CD4-positive, alpha-beta T cell treated with Interleukin-10 for 1 hour (primary cell): Measurements from ENCODE around the gene ARHGAP28.
"Not testable (repeated sequence)": the region's sequence is repeated elsewhere in the genome, so short reads cannot be mapped to it uniquely, and the experiment has no call there.

Experiments
- DNase-seq: peaks from one replicate; pipeline ENCODE4 v3.0.0-alpha.2; 2020

The ARHGAP28 gene

DNA sequence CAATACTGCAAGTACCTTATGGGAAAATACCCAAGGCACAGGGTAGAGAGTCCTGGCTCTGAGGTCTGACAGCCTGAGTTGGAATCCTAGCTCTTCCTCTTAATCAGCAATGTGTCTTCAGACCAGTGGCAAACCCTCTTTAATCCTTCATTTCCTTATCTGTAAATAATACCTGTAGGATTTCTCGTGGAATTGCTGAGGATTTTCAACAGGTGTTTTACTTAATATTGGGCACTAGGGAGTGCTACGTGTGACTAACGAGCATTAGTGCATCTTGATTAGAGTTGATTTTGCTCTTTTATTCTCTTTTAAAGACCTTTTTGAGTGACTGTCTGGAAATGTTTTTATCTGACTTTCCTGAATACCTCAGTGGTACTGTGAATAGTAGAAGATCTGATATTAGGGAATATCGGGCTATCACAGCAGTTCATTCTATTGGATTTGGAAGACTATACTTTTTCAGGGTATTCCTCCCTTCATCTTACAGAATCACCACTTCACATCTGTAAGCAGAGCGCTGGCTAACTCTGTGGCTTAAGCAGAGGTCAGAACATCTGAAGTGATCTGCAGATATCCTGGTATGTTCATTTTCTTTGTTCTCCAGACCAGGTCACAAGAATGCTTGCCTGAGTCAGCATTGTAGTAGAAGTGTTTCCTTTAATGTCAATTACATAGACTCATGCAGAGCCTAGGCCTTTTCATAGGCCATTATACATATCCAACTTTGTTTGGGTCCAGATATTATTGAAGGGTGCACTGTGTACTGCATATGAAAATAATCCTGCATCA is 49.1 kb downstream of the ARHGAP28 start:
- no peak for DNase-seq

DNA sequence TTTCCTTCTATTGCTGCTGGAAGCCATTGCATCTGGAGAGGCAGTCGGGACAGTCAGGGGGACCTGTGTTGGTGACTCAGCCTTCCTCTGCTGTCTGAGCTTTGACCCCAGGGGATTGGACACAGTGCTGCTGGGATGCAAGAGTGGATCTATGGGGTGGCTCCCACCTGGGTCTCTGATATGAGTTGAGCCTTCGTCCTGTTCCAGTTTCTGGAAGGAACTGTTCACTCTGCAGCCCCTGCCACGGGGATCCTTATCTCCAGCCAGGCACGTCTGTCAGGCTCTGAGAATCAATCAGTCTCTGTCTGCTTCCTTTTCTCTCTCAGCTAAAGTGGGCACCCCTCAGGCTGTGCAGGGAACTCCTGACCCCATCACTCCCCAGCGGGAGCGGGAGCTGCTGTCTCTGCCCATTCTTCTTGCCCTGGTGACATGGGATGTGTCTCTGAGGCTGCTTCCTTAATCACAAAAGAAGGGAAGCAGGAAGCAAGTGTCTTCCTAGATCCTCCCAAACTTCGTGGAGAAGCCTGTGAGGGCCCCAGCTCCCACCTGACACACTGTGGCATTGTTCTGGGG is 51.7 kb downstream of the ARHGAP28 start:
- no peak for DNase-seq

DNA sequence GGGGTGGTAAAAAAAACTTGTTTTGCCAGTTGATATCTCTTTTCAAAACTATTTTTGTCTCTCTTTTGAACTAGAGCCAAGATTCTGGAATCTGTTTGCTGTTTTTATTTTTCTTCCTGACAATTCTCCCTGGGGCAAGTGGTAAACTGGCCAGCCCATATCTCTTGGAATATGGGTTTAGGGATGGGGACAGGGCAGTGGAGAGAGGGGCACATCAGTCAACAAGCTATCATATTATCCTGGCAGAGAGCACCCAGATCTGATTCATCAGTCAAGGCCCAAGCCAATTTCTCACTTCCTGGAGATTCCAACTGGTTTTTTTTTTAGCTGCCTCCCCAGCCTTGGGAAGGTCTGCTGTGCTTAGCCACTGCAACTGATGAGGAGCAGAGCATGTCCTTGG is 52.3 kb downstream of the ARHGAP28 start:
- no peak for DNase-seq

DNA sequence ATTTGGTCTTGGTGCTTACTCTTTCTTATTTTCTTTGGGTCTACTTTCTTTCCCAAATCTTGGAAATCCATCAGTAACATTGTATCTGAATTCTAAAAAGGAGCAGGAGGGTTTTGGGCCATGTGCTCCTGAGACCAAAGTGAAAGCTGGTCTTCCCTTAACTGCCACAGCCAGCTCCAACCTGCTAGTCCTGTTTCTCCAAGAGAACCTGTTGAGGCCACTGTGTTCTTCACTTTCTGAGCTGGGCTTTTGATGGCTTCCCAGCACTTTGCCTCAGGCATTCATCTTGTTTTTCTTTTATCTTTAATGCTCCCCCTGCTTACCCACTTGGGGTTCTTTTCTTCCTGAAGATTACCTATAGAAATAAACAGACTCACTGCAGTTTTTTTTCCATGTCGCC is 53.3 kb downstream of the ARHGAP28 start:
- DNase-seq = no peak

DNA sequence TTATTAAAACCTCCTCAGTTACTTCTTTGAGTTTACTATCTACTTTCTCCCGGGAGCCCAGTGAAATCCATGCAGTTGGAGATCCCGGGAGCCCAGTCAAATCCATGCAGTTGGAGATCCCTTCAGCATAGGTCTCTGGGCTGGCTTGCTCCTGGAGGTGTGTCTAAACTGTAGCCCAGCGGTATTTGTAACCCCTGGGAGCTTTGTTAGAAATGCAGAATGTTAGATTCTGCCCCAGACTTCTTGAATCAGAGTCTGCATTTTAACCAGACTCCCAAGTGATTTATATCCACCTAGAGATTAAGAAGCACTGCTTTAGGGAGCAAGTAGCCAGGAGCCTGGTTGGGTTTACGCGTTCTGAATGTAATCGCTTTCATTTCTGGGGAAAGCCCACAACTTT is 54.5 kb downstream of the ARHGAP28 start:
- DNase-seq = no peak

DNA sequence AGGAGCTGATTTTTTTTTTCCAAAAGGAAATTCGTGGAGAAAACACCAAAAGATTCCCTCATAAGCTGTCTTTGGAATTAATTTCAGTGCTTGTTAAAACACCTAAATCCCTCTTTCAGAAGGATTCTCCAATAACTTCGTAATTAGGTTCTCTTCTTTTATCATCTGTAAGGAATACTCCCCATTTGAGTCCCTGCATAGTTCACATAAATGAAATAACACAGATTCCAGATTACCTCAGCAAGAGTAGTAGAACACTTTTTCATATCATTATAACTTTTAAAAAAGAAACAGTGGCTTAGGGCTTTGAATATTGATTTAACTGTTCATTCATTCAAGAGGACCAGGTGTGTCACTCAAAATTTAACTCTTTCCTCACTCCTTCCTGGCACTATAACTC is 55.5 kb downstream of the ARHGAP28 start:
- DNase-seq = no peak

DNA sequence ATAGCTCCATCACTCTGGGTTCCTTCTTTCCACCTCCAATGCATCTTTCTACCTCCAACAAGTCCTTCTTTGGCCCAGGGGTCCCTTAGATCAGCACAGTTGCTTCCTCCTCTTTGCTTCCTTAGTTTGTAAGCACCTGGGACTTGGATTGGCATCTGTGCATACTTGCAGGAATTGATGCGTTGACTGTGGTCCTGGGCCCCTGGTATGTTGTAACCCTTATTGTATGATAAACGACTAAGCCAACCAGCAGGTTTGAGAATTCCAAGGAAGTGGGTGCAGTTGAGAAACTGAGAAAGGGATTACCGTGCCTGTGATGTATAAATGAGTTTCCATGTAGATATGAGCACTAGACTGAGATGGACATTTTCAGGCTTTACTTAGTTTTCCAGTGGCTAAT is 55.9 kb downstream of the ARHGAP28 start:
- DNase-seq = no peak

DNA sequence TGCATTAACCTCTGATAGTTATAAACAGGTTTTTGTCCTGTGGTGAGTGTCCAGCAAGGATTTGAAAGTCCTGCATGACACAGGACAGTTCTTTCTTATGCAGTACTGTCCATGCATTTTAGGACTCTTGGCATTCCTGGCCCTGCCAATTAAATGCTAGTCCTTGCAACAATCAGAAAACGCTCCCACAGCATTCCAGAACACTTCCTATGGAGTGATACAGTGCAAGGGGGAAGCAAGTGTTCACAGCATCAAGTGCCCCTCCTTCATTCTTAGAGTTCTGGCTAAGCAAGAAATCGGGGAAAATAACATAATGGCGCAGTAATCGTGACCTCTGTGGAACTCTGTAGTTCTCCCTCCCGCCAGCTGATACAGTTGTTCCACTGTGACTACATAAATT is 62.9 kb downstream of the ARHGAP28 start:
- DNase-seq = no peak

DNA sequence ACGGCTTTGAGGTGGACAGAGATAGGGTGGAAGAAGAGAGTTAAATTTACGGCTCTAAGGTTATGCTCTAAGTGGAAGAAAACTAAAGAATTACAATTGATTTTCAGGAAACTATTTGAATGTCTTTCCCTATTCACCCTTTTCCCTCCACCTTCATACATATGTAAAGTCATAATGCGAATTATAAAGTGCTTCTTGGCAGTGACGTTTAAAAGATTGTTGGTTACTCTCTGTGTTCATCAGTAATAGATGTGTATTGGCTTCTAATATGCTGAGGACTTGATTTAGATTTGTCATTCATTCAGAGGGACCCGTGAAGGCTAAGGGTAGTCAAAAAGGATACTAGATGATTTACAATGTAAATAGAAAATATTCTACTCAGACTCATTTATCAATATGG is 63.9 kb downstream of the ARHGAP28 start:
- DNase-seq = no peak

DNA sequence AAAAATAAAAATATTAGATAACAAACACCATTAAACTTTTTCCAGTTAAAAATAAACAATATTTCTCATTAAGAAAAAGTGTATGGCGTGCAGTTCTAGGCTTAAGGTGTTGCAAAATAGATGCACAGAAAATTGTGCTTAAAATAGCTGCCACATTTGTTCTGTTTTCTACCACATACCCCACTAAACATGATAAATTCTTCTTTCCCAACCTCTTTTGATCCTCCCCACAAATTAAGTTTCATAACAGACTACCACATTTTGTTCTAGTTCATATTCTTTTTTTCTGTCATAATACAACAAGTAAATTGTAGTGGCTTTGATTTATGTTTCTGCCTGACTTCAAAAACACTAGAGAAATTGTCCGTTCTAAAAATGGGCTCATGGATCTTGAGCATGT is 64.5 kb downstream of the ARHGAP28 start:
- no peak for DNase-seq

DNA sequence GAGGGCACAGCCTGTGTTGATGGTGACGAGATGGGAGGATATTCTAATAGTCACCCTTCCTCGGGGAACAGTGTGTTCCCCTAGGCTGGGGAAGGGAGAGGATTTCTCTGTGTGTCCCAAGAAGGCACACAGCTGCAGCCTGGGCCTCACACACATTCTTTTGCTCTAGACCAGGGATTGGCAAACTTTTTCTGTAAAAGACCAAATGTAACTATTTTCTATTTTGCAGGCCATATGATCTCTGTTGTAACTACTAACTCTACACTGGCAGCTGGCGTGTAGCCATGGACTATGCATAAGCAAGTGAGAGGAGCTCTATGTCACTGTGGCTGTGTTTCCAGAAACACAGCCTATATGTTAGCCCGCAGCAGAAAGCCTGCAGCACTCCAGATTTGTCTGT is 65.8 kb downstream of the ARHGAP28 start:
- no peak for DNase-seq

DNA sequence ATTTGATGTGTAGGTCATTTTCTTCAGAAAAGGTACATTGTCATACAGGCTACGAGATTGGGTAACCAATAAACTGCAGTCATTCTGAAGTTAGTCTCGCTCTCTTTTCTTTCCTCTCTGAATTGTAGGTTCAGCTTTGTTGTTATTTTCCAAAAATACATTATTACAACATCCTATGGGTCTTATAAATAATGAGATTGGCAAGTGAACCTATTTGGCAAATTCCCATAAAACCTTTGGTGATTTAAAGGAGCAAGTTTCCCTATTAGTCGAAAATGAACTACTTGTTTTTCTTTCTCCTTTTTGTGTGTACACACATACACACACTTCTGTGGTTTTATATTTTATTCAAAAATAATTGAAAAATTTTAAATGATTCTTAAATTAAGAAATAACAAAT is 67.0 kb downstream of the ARHGAP28 start:
- no peak for DNase-seq

DNA sequence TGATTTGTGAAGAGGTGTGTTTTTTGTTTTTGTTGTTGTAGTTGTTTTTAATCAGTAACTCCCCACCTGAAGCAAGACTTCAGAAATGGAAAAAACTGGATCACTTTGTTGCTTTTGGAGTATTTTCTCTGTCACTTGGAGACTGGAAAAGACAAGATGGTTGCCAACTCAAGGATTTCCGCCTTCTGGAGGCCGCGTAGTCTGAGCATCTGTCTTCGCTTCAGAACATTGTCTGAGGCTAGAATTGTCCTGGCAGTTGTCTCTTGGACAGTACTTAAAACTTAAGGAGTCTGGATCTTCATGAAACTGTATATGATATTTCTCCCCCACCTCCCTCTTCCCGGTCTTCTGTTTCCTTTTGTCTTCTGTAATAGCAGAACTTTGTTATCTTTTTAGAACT is 67.7 kb downstream of the ARHGAP28 start:
- DNase-seq = no peak

DNA sequence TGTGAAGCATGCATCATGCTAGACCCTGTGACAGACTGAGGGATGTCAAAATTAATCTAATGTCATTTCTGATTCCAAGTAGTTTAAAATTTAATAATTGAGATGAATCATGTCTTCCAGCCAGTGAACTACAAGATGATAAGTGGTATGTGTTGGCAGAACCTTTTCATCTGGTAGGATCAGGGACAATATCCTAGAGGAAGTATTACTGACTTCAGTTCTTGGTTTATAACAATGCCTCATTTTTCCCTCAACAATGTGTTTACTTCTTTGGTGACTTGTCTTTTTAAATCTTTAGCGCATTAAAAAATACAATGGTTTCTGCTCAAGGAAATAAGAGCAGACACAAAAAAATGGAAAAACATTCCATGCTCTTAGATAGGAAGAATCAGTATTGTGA is 69.4 kb downstream of the ARHGAP28 start:
- DNase-seq = no peak

DNA sequence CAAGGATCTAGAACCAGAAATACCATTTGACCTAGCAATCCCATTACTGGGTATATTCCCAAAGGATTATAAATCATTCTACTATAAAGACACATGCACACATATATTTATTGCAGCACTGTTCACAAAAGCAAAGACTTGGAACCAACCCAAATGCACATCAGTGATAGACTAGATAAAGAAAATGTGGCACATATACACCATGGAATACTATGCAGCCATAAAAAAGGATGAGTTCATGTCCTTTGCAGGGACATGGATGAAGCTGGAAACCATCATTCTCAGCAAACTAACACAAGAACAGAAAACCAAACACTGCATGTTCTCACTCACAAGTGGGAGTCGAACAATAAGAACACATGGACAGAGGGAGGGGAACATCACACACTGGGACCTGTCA is 70.8 kb downstream of the ARHGAP28 start:
- DNase-seq = not testable (repeated sequence)

DNA sequence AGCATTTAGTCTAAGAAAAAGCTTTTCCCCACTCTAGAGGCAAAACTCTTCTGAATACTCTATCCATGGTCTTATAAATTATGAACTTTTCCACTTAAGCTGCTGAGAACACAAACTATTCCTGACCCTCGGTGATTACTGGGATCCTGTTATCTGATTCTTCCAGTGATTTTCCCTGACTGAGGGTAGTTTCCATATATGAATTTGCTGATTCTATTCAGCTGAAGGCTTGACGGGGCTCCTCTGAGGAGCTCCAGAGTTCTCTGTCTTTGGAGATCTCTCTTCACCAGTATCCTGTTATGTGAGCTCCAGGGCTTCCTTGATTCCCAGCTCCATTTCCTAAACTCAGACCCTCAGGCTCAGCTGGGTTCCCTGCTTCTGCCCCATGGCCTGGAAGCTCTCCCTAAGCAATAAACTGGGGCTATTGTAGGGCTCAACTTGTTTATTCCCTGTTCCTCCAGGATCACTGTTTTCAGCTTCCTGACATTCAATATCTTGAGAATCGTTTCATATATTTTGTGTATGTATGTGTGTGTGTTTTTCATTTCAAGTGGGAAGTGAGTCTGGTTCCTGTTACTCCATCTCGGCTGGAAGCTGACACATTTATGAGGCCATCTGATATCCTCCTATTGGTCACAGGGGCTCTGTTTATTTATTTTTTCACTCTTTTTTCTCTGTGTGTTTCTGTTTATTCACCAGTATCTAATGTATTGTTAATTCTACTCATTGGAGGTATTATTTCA is 78.2 kb downstream of the ARHGAP28 start:
- no peak for DNase-seq

DNA sequence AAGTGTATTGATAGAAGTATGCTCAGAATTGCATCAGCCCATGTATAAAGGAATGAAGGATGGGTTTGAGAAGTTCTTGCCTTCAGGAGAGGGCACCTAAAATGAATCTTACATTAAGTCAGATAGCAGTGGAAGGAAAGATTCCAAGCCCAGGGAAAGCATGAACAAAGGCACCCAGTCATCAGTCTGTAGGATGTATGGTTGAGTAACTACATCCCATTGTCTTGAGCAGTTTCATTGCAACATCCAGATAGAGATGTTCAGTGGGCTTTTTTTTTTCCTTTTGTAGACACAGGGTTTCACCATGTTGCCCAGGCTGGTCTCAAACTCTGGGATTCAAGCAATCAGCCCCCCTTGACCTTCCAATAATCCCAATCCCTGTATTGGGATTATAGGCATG is 80.7 kb downstream of the ARHGAP28 start:
- no peak for DNase-seq

DNA sequence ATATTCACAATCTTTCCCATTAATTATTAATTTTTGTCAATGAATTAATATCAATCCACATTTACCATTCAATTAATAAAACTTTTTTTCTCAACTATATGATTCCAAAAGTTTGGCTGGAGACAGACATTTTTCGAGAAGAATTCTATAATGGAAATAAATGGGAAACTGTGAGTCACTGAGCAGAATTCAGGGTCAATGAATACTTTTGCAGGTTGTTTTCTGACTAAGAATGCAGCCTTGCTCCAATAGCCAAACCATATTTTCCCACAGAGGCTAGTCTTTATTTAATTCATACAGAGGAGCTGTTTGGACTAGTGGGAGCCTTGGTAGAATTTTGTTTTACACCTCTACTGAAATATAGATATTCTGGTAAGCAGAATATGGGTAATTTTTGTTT is 82.3 kb downstream of the ARHGAP28 start:
- DNase-seq = no peak

DNA sequence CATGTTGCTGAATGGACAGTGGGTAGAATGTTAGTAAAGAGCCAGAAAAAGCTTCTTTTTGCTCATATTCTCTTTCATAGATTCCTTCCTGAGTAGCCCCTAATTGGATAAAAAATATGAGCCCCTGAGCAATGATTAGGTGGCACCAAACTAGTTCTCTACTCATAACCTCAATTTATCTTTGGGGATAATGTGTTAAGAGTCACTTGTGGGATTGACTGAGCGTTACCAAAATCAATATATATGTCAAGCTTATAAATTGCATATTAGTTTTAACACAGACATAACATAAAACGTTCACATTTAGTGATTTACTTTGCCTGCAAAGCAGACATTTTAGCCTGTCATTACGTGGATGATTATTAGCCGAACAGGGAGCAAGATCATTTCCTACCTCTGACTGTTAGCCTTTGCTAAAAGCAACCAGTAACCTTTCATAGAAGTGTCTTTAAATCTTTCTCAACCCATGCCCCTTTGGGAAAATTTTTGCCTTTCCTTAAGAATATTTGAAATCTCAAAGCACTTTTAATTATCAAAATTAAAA is 85.4 kb downstream of the ARHGAP28 start:
- no peak for DNase-seq

DNA sequence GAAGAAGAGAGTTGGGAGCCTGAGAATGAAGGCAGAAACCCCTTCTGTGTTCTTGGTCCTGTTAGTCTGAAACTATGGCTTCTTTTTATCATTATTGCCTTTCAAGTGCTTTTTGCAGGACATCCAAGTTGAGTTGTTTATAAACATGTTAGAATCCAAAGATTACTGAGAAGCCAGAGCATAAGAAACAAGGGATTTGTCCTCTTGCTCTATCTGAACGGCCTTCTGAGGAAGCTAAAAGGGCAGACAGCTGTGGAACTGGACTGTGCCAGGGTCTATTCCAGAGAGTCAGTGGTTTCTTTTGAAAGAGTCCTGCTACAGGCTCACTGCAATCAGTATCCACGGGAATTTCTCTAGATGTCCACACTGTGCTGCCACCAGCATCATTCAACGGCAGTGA is 86.6 kb downstream of the ARHGAP28 start:
- DNase-seq = no peak

DNA sequence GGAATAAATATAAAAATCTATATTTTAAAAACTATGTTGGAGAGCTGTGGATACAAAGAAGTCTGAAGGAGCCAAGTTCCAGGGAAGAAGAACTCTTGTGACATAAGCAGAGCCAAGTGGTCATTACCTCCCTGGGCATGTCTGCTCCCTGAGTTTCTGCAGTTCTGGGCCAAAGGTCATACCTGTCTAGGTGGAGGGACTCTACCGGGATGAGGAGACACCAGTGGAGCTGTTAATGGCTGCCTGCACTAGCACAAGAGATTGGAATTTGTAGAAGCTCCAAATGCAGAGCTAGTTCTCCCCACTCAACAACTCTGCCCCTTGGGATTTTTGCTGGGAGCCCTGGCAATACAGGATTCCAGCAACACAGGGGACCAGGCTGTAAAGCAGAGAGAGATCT is 89.8 kb downstream of the ARHGAP28 start:
- DNase-seq = no peak

DNA sequence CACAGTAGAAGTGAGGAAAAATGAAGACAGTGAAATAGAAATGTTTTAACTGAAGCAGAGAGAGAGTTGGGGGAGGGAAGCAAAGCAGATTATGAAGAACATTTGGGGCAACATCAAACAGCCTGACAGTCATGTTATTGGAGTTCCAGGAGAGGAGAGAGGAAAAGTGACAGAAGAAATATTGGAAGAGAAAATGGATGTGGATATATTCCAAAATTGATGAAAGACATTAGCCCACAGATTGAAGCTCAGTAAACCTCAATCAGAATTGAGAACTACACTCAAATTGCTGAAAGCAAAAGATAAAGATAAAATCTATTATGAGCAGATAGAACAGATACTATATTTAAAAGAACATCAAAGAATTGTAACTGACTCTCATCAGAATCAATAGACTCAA is 90.8 kb downstream of the ARHGAP28 start:
- no peak for DNase-seq

DNA sequence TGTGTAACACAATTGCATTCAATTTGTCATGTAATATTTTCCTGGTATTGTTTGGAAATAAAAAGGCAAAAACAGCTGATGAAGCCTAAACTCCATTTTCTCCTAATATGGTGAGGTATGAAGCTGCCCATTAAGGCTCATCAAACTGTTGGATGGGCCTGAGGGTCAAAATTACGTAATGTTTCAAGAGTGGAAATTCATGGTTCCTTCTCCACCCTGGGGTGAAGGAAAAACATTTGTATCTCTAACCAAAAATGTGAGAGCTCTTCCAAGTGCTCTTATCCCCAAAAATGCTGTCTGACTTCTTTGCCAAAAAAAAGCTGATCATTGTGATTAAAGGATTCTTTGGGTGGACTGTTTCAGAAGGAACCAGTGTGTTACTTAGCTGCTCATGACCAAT is 91.8 kb downstream of the ARHGAP28 start:
- no peak for DNase-seq

DNA sequence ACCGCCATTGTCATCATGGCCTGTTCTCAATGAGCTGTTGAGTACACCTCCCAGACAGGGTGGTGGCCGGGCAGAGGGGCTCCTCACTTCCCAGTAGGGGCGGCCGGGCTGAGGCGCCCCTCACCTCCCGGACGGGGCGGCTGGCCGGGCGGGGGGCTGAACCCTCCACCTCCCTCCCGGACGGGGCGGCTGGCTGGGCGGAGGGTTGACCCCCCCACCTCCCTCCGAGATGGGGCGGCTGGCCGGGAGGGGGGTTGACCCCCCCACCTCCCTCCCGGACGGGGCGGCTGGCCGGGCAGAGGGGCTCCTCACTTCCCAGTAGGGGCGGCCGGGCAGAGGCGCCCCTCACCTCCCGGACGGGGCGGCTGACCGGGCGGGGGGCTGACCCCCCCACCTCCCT is 97.6 kb downstream of the ARHGAP28 start:
- not testable (repeated sequence) for DNase-seq
